Heart left ventricle (tissue), 16 donors: ENCODE measurements around the gene C14orf119. TPM values are rescaled to one million over a fixed set of nuclear protein-coding genes. Genes with fewer than 3 reads are reported as not detected.

Experiments used
- ATAC-seq, 4 donors: fragments of 200-7000 bp; cut with Tn5 transposase; one replicate each; pipeline ENCODE4 v1.9.1; 2020 to 2022; ENCODE audit warnings: moderate library complexity in 4 of 4, mild to moderate bottlenecking in 3 of 4, moderate number of reproducible peaks in 1 of 4
- DNase-seq, 5 donors: peaks; one replicate each; pipeline ENCODE4 v3.0.0-alpha.2; 2020
- H3K27ac ChIP-seq, 12 donors: fragments of 200-600 bp; sonication (generic) in 4 of 12; one replicate each; pipeline versions ENCODE4 v1.5.0 to v1.8.0; 2016 to 2022; ENCODE audit warnings: mild to moderate bottlenecking in 2 of 12
- H3K27me3 ChIP-seq, 9 donors: fragments of 200-600 bp; sonication (generic) in 2 of 9; one replicate each; pipeline versions ENCODE4 v1.5.1 to v1.8.0; 2016 to 2022; ENCODE audit warnings: mild to moderate bottlenecking in 3 of 9
- H3K36me3 ChIP-seq, 9 donors: fragments of 200-600 bp; sonication (generic) in 2 of 9; one replicate each; pipeline versions ENCODE4 v1.5.0 to v1.8.0; 2018 to 2022; ENCODE audit warnings: mild to moderate bottlenecking in 2 of 9
- H3K4me1 ChIP-seq, 12 donors: fragments of 200-600 bp; sonication (generic) in 4 of 12; one replicate each; pipeline versions ENCODE4 v1.5.0 to v1.8.0; 2016 to 2022; ENCODE audit warnings: mild to moderate bottlenecking in 3 of 12
- H3K4me3 ChIP-seq, 12 donors: fragments of 200-600 bp; sonication (generic) in 4 of 12; one replicate each; pipeline versions ENCODE4 v1.5.0 to v1.8.0; 2017 to 2022; ENCODE audit warnings: mild to moderate bottlenecking in 9 of 12, moderate library complexity in 4 of 12
- H3K9me3 ChIP-seq, 12 donors: fragments of 200-600 bp; sonication (generic) in 4 of 12; one replicate each; pipeline versions ENCODE4 v1.5.0 to v1.8.0; 2016 to 2022; ENCODE audit warnings: mild to moderate bottlenecking in 1 of 12
- POLR2A ChIP-seq, 2 donors: fragments of 450-650 bp; IDR thresholded peaks; one replicate each; pipeline ENCODE4 v1.6.1; 2017; ENCODE audit warnings: antibody characterized with exemption in 2 of 2, mild to moderate bottlenecking in 2 of 2, moderate library complexity in 2 of 2
- WGBS, 4 donors: extraction: QIAGEN DNeasy Blood & Tissue Kit in 2 of 4; methylation state at CpG; one replicate each; pipeline versions ENCODE4 v1.1.5 to v1.1.7; 2013 to 2018; 5-methylcytosine and 5-hydroxymethylcytosine counted together
- intact Hi-C, 10 donors: fragments of 100-400 bp; cut with DNase I; formaldehyde crosslinking; loops; one replicate each; pipeline versions ENCODE4 v1.11.1 to v1.14.2; 2022
- polyA plus RNA-seq, 2 donors: library from polyadenylated mRNA; stranded (reverse); fragments of 200-250 nt; gene quantifications; one replicate each; pipeline ENCODE4 v1.2.3, GENCODE V29; 2013
- total RNA-seq, 9 donors: library from RNA; depleted of rRNA in 2 of 9; stranded (reverse); fragments of >200 nt in 2 of 9; fragmentation: NEBNext Ultra II Directional in 3 of 9; extraction: Animal tissue kit (Norgen Biotek cat#: 25700) in 3 of 9; gene quantifications; one replicate each; pipeline versions ENCODE4 v1.1.0 to v1.2.4, GENCODE V29; 2016 to 2023
- TF ChIP-seq, protein P1 (sequence below), 12 donors: fragments of 200-600 bp; sonication (generic) in 4 of 12; IDR thresholded peaks; one replicate each; pipeline versions ENCODE4 v1.5.0 to v1.8.0; 2018 to 2022; ENCODE audit warnings: antibody characterized with exemption in 12 of 12, mild to moderate bottlenecking in 5 of 12
- donor health status: ischemic (EF 13 %, LVEDD 7.1; RV severe dilation, severe dysfunction).
- donor health status: healthy with polysubstance abuse.
- donor health status: DM: no; HTN: yes; CAD: no.
- donor health status: DM: no; HTN: no; CAD: no.
- donor health status: ischemic (EF 25% LVEDD 6.9; RV normal size, moderate dysfunction).
- donor health status: ischemic (EF 25% LVEDD 5.7; RV mildly dilated, moderate dysfunction).
- donor health status: healthy.
- donor health status: DM: yes; HTN: yes; CAD: no.
- donor health status: ischemic (EF 35%, LVEDD 5.7; RV mildly dilated, moderate dysfunction).
- donor health status: nonischemic (EF 11% LVEDD 7.7; RV severe dilation, severe dysfunction).
- donor health status: DM: yes; HTN: yes; CAD: no.
- donor health status: PGD.
- donor health status: ischemic (EF 29% LVEDD 5.4; RV normal size, mild dysfunction).
- donor health status: nonischemic (EF 23%, LVEDD 6.1; RV moderate dilation, normal function).

C14orf119 gene
- total and polyA plus RNA-seq, 11 donors: 8.1 to 47.7 (median 29.6) TPM

DNA sequence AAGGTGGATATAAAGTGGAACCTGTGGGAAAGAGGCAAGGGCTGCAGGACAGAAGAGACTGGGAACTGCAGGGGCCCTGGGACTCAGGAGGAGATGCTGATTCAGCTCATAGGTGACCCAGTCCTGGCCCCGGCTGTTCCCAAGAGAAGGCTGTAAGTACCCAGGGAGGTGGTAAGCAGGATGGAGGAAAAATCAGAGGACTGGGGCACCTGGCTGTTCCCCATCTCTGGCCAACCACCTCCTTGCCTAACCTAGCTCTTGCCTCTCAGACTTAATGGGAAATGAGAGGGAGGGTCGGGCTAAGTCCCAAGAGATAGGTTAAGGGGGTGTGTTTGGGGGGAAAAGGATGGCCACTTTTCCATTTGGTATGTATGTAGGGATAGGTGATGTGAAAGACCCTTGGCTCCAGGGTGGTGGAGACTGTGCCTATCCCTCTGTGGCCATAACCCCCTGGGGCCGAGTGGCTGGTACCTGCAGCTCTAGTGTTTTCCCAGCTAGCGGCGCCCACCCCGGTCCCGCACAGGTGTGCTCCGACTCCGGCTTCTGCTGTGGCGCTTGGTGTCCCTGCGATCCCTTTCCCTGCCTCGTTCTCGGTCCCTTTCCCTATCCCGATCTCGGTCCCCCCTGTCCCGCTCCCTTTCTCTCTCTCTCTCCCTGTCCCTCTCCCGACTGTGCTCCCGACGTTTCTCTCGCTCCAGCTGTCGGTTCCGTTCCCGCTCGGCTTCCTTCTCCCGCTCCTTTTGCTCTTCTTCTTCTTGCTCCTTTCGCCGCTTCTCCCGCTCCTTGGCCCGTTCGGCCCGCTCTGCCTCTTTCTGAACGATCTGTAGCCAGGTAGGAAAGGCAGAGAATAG is 36.4 kb upstream of the C14orf119 start:
- ATAC-seq: no peak
- Histone ChIP-seq H3K27ac (no peak overlapping the region), H3K36me3 (peaks cover 0 to 58% (median 55%) of the 10 kb centered on the region in 9 donors), H3K9me3 (no peaks in the 10 kb centered on the region), H3K4me3 (no peak overlapping the region), H3K4me1 (peaks cover 0 to 39% (median 25%) of the 10 kb centered on the region in 12 donors), H3K27me3 (no peaks in the 10 kb centered on the region)
- WGBS, 4 donors: 90 to 91% (median 90%) methylated on average over 32 of the region's 32 CpGs
- intact Hi-C loops: loop anchor here in 9 of 10 donors (1.0 to 10.0 kb wide), 4 partner anchors 24 to 504 kb away; no protein-coding TSS in a partner anchor
- DNase-seq: no peak
- no peak for TF ChIP-seq POLR2A (IDR thresholded peaks at IDR 0.05)
- TF ChIP-seq, protein P1, sequence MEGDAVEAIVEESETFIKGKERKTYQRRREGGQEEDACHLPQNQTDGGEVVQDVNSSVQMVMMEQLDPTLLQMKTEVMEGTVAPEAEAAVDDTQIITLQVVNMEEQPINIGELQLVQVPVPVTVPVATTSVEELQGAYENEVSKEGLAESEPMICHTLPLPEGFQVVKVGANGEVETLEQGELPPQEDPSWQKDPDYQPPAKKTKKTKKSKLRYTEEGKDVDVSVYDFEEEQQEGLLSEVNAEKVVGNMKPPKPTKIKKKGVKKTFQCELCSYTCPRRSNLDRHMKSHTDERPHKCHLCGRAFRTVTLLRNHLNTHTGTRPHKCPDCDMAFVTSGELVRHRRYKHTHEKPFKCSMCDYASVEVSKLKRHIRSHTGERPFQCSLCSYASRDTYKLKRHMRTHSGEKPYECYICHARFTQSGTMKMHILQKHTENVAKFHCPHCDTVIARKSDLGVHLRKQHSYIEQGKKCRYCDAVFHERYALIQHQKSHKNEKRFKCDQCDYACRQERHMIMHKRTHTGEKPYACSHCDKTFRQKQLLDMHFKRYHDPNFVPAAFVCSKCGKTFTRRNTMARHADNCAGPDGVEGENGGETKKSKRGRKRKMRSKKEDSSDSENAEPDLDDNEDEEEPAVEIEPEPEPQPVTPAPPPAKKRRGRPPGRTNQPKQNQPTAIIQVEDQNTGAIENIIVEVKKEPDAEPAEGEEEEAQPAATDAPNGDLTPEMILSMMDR (IDR thresholded peaks at IDR 0.05): no peak

DNA sequence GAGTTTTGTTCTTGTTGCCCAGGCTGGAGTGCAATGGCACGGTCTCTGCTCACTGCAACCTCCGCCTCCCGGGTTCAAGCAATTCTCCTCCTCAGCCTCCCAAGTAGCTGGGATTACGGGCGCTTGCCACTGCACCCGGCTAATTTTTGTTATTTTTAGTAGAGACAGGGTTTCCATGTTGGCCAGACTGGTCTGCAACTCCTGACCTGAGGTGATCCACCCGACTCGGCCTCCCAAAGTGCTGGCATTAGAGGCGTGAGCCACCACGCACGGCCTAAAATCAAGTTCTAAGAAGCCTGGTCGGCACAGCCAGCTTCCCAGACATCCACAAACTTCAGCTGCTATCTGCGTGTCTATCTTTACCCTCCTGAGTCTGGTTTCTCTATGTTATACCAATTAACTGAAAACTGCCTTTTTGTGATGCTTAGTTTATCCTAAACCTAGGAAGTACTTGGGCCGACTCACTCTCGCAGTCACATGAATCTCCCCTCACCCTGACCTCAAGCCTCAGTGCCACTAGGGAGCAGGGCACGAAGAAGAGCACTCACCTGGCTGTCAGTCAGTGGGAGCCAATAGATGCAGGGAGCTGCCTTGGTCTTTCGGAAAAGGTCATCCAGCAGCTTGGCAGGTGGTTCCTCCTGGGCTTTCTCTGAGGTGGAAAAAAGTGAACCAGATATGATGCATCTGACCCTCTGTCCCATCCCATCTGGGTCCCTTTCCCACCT is 34.6 kb upstream of the C14orf119 start:
- intact Hi-C loops: no loop called here
- H3K4me1 ChIP-seq: peaks cover 0 to 35% (median 24%) of the 10 kb centered on the region in 12 donors
- no peaks in the 10 kb centered on the region for H3K9me3 ChIP-seq
- H3K27me3 ChIP-seq: no peaks in the 10 kb centered on the region
- no peak overlapping the region for H3K4me3 ChIP-seq
- H3K27ac ChIP-seq: no peak overlapping the region
- WGBS, 4 donors: 90 to 95% (median 91%) methylated on average over 17 of the region's 17 CpGs
- ATAC-seq: no peak
- DNase-seq: no peak
- H3K36me3 ChIP-seq: peaks cover 0 to 76% (median 73%) of the 10 kb centered on the region in 9 donors
- TF ChIP-seq, protein P1 (IDR thresholded peaks at IDR 0.05): no peak
- no peak for TF ChIP-seq POLR2A (IDR thresholded peaks at IDR 0.05)

DNA sequence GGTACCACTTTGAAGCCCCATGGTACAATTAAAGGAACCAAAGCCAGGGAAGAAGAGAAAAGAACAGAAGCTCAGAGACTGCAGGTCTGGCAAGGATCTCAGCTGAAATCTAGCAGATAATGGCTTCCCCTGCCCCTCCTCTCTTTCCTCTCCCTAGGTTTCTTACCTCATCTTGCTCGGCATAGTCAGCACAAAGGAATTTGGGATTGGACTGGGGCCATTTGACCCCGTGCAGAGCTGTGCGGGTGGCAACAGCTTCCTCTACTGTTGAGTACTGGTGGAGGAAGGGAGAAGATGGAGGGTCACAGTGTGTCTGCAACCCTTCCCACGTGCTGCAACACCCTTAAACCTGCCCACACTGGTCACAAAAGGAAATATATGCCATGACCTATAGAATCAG is 33.3 kb upstream of the C14orf119 start:
- peaks cover 0 to 89% (median 86%) of the 10 kb centered on the region in 9 donors for H3K36me3 ChIP-seq
- peak in 3 of 5 donors; percentile 56 to 70 (median 56) for DNase-seq
- H3K27ac ChIP-seq: peak overlapping the region in 2 of 12 donors; percentile 31 to 46
- H3K9me3 ChIP-seq: no peaks in the 10 kb centered on the region
- intact Hi-C loops: no loop called here
- H3K27me3 ChIP-seq: no peaks in the 10 kb centered on the region
- ATAC-seq: peak in 3 of 4 donors; percentile 14 to 57 (median 52)
- TF ChIP-seq, protein P1 (IDR thresholded peaks at IDR 0.05): no peak
- TF ChIP-seq POLR2A (IDR thresholded peaks at IDR 0.05): no peak
- peaks cover 0 to 27% (median 13%) of the 10 kb centered on the region in 12 donors for H3K4me1 ChIP-seq
- no peak overlapping the region for H3K4me3 ChIP-seq
- 0 to 18% (median 10%) methylated on average over 4 of the region's 4 CpGs for WGBS, 4 donors

DNA sequence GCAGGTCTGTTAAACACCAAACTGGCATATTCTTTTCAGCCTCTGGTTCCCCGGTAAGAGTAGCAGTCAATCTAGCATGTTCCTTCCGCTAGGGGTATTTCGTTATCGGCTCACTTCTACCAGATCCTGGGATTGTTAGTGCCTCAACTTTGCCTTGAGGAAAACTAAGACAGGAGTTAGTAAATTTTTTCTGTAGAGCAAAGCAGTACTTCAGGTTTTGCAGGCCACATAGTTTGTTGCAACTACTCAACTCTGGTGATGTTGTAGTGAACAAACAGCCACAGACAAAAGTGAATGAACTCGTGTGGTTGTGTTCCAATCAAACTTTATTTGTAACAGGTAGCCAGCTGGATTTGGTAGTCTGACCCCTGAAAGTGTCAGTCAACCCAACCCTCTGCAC is 31.7 kb upstream of the C14orf119 start:
- intact Hi-C loops: no loop called here
- Histone ChIP-seq H3K36me3 (peaks cover 0 to 100% (median 100%) of the 10 kb centered on the region in 9 donors), H3K4me3 (no peak overlapping the region), H3K27ac (no peak overlapping the region), H3K4me1 (peaks cover 0 to 24% (median 11%) of the 10 kb centered on the region in 12 donors), H3K27me3 (no peaks in the 10 kb centered on the region), H3K9me3 (no peaks in the 10 kb centered on the region)
- WGBS, 4 donors: 88 to 91% (median 89%) methylated on average over 5 of the region's 5 CpGs
- ATAC-seq (no peak), DNase-seq (no peak)
- TF ChIP-seq POLR2A (IDR thresholded peaks at IDR 0.05): no peak
- TF ChIP-seq, protein P1 (IDR thresholded peaks at IDR 0.05): no peak
